ENCODE data around the gene EVA1A. TPM values are rescaled to one million over a fixed set of nuclear protein-coding genes. Genes with fewer than 3 reads are reported as not detected.

Gene EVA1A
- total and polyA plus RNA-seq, 2 donors: 0.63 to 7.1 TPM

DNA sequence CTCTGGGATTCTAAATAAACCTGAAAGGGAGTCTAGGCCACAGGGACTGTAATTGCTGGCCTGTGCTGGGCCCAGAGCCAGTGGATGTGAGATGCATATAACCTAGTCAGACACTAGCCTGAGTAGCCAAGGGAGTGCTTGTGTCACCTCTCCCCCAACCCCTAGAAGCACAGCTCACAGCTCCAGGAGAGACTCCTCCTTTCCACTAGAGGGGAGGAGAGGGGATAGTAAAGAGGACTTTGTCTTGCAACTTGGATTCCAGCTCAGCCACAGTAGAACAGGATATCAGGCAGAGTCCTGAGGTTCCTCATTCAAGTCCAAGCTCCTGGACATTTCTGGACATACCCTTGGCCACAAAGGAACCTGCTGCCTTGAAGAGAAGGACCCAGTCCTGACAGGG lies 18.4 kb upstream of the EVA1A start:
- Histone ChIP-seq H3K4me1 (ENCODE audit: insufficient read depth) (no peaks in the 10 kb centered on the region), H3K36me3 (ENCODE audit: insufficient read depth) (no peaks in the 10 kb centered on the region), H3K27ac (ENCODE audit: low read depth) (no peak overlapping the region), H3K4me3 (ENCODE audit: low read depth, low read length) (no peak overlapping the region)
- no peak for DNase-seq (ENCODE audit: extremely low spot score)

DNA sequence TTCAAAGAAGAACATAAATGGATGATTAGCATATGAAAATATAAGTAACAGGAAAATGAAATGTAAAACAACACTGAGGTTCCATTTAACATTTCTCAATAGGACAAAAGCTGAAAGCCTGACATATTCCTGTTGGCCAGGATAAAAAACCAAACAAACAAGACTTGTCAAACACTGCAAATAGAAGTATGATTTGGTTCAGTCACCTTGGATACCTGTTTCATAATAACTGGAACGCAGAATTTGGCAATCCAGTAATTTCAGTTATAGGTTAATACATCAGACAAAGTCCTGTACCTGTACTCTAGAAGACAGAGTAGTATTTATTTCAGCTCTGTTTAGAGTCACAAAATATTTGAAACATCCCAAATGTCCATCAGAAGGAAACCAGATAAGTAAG lies 16.5 kb upstream of the EVA1A start:
- H3K4me3 ChIP-seq (ENCODE audit: low read depth, low read length): no peak overlapping the region
- H3K36me3 ChIP-seq (ENCODE audit: insufficient read depth): no peaks in the 10 kb centered on the region
- 80% methylated on average over 1 of the region's 1 CpG for WGBS
- no peaks in the 10 kb centered on the region for H3K4me1 ChIP-seq (ENCODE audit: insufficient read depth)
- H3K27ac ChIP-seq (ENCODE audit: low read depth): no peak overlapping the region
- no peak for DNase-seq (ENCODE audit: extremely low spot score)

DNA sequence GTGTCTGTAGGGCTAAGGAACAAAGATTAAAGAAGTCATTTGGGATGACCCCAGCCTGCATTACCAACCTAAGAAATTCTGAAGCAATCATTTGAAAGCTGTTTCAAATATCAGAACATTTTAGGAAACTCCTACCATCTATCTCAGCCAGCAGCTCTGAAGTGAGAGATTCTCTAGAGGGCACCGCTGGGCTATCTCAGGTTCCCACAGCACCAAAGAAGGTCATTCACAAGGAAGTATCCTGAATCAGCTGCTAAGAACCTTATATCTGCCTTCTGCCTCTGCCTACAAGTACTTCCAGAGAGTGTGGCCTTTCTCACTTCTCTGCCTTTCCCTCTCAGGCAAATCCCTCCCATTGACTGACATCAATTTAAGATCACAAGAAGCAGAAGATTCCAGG lies 13.4 kb upstream of the EVA1A start:
- Histone ChIP-seq H3K4me1 (ENCODE audit: insufficient read depth) (no peaks in the 10 kb centered on the region), H3K27ac (ENCODE audit: low read depth) (no peak overlapping the region), H3K36me3 (ENCODE audit: insufficient read depth) (no peaks in the 10 kb centered on the region), H3K4me3 (ENCODE audit: low read depth, low read length) (no peak overlapping the region)
- DNase-seq (ENCODE audit: extremely low spot score): no peak
- WGBS: 84% methylated on average over 1 of the region's 1 CpG

DNA sequence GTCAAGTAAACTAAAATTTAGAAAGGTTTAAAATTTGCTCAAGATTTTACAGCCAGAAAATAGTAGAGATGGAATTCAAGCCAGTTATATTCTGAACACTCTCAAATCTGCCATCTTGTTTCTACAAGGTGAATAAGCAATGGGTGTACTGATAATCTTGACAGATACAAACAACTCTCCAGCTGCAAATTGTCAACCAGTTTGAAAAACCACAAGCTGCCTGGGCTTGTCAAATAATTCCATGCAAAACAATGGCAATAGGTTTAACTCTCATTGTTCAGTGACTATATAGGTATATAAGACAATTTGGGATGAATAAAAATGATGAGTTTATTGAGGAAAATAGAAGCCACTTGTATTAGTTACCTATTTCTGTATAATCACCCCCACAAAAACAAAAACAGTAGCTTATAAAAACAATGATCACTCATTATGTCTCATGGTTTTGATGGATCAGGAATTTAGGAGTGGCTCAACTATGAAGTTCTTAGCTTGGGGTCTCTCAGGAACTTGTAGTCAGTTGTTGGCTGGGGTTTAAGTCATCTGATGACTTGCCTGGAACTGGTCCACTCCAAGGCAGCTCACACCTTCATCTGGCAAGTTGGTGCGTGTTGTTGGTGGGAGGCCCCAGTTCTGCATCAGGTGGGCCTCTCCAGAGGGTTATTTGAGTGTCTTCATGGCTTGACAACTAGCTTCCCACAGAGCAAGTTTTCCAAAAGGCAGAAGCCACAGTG lies 12.6 kb upstream of the EVA1A start:
- H3K36me3 ChIP-seq (ENCODE audit: insufficient read depth): no peaks in the 10 kb centered on the region
- no peak for DNase-seq (ENCODE audit: extremely low spot score)
- WGBS: 88% methylated on average over 1 of the region's 1 CpG
- H3K4me1 ChIP-seq (ENCODE audit: insufficient read depth): no peaks in the 10 kb centered on the region
- H3K27ac ChIP-seq (ENCODE audit: low read depth): no peak overlapping the region
- H3K4me3 ChIP-seq (ENCODE audit: low read depth, low read length): no peak overlapping the region

DNA sequence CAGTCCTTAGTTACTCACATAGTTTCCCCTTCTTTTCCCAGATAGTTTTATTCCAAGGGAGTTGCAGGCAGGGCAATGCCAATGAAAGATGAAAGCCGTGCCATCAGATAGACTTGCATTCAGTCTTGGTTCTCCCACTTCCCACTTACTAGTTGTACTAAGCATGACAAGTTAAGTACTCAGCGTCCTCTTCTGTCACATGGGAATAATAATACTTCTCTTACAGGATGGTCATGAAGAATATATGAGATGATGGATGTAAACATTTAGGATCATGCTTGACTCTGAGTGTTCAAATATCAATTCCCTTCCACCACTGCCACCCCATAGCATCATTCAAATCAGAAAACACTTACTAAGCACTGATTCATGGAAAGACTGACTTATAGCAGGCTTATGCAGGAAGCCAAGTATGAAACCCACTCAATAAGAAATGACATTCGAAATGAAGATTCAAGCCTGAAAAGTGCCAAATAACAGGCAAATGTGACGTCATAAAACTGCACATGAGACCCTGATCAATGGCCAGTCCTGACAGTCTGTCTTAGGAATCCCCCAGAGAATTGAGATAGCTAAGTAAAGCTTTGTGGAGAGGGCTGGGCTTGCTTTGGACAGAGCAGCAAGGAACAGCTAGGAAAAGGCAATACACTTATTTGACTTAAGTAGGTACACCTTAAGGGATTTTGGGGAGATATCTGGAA lies 11.1 kb upstream of the EVA1A start:
- no peaks in the 10 kb centered on the region for H3K4me1 ChIP-seq (ENCODE audit: insufficient read depth)
- WGBS: 85% methylated on average over 4 of the region's 4 CpGs
- H3K4me3 ChIP-seq (ENCODE audit: low read depth, low read length): no peak overlapping the region
- no peaks in the 10 kb centered on the region for H3K36me3 ChIP-seq (ENCODE audit: insufficient read depth)
- DNase-seq (ENCODE audit: extremely low spot score): no peak
- no peak overlapping the region for H3K27ac ChIP-seq (ENCODE audit: low read depth)

DNA sequence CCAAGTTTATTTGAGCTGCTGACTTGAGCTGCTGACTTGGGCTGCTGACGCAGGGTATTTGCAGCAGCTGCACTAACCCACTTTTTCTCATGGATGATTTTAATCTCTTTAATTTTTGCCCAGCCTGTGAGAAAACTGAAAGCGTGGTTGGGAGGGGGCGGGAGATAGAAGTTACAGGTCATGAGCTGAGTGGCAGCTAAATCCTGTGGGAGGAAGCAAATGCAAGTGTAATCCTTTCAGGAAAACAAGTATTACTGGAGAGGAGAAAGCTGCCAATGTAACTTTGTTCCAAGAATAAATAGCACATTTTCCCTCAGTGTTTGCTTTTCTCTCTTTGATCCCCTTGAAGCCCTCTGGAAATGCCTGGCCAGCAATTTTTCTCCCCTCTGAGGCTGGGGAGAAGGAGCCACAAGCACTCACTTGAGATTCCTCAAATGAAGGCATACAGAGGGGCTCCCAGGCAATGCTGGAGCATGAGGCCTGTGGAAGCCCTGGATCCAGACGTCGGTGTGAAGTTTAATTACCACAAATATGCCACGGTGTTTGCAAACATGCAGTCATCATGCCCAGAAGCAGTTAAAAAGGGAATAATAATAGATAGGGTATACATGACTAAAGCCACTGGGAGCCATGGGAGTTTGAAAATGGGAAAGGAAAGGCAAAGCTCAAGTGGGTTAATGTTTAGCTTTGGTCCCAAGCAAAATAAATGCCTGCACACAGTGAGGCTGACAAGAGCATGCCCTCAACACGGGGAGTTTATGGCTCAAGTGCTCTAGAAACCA lies 10.4 kb upstream of the EVA1A start:
- H3K4me3 ChIP-seq (ENCODE audit: low read depth, low read length): no peak overlapping the region
- H3K27ac ChIP-seq (ENCODE audit: low read depth): no peak overlapping the region
- 22% methylated on average over 7 of the region's 7 CpGs for WGBS
- peak; percentile 21 for DNase-seq (ENCODE audit: extremely low spot score)
- no peaks in the 10 kb centered on the region for H3K36me3 ChIP-seq (ENCODE audit: insufficient read depth)
- no peaks in the 10 kb centered on the region for H3K4me1 ChIP-seq (ENCODE audit: insufficient read depth)

DNA sequence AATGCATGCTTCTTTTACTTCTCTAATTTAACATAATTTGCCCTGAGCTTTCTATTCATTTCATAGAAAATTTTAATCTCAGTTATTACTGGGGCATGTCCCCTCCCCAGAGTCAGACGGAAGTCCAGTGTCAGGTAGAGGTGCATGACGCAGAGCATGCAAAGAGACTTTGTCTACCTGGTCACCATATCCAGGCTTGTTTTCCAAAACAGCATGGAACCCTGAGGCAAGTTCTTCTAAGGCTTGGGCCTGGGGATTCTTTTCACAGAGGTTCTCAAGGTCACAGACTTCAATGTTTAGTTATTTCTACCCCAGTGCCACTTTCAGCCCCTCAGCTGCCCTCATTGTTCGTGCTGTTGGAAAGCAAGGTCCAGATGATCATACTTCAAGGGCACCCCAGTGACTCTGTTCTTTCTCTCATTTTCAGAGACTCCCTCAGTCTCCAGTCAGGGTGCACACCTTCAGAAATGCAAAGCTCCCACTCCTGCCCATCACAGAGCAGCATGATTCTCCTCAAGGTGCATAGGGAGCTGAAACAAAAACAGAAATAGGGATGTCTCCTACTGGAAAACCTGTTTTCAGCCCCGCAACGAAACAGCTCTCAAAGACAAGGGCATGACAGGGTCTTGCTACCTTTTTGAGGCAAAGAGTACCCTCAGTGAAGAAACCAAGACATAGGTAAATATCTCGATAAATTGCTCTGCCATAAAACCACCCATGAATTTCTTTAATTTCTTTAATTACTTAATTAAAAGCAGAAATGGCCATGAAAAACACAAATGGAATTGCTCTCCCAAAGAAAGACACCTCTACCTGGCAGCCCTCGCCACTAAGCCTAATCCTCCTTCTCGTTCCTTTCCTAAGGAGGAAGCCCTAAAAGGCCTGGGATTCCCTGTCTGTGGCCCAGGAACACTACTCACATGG lies 9.5 kb upstream of the EVA1A start:
- 76% methylated on average over 8 of the region's 8 CpGs for WGBS
- H3K4me1 ChIP-seq (ENCODE audit: insufficient read depth): no peaks in the 10 kb centered on the region
- no peaks in the 10 kb centered on the region for H3K36me3 ChIP-seq (ENCODE audit: insufficient read depth)
- no peak overlapping the region for H3K4me3 ChIP-seq (ENCODE audit: low read depth, low read length)
- H3K27ac ChIP-seq (ENCODE audit: low read depth): no peak overlapping the region
- DNase-seq (ENCODE audit: extremely low spot score): no peak

DNA sequence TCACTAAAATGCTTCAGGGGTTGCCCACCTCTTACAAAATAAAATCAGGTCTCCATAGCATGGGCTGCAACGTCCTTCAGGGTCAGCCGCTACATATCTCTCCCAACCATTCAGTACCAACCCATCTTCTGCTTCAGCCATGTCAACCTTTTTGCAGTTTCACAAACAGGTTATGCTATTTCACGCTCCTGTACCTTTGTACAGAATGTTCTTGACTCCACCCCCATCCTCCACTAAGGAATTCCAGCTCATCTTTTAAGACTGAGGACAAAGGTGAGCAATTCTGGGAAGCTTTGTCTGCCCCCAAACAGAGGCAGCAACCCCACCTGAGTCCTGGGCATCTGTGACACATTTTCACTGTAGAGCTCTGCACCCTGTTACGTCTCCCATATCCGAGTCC lies 8.8 kb upstream of the EVA1A start:
- WGBS: 94% methylated on average over 5 of the region's 5 CpGs
- no peak overlapping the region for H3K27ac ChIP-seq (ENCODE audit: low read depth)
- H3K4me3 ChIP-seq (ENCODE audit: low read depth, low read length): no peak overlapping the region
- no peak for DNase-seq (ENCODE audit: extremely low spot score)
- no peaks in the 10 kb centered on the region for H3K4me1 ChIP-seq (ENCODE audit: insufficient read depth)
- no peaks in the 10 kb centered on the region for H3K36me3 ChIP-seq (ENCODE audit: insufficient read depth)

DNA sequence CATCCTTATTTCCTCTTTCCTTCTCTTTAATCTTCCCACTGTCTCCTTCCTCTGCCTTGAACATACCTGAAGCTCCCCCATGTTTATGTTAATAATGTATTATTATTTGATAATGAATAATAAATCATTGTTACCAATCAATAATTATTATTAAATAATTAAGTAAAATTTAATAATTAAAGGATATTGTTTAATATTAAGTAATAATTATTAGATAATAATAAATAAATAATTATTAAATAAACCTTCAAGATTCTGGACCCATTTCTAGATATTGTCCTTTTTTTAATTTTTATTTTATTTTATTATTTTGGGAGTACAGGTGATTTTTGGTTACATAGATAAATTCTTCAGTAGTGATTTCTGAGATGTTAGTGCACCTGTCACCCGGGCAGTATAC lies 7.4 kb upstream of the EVA1A start:
- H3K27ac ChIP-seq (ENCODE audit: low read depth): no peak overlapping the region
- H3K4me3 ChIP-seq (ENCODE audit: low read depth, low read length): no peak overlapping the region
- no peaks in the 10 kb centered on the region for H3K36me3 ChIP-seq (ENCODE audit: insufficient read depth)
- no peaks in the 10 kb centered on the region for H3K4me1 ChIP-seq (ENCODE audit: insufficient read depth)
- WGBS: 95% methylated on average over 1 of the region's 1 CpG
- no peak for DNase-seq (ENCODE audit: extremely low spot score)

DNA sequence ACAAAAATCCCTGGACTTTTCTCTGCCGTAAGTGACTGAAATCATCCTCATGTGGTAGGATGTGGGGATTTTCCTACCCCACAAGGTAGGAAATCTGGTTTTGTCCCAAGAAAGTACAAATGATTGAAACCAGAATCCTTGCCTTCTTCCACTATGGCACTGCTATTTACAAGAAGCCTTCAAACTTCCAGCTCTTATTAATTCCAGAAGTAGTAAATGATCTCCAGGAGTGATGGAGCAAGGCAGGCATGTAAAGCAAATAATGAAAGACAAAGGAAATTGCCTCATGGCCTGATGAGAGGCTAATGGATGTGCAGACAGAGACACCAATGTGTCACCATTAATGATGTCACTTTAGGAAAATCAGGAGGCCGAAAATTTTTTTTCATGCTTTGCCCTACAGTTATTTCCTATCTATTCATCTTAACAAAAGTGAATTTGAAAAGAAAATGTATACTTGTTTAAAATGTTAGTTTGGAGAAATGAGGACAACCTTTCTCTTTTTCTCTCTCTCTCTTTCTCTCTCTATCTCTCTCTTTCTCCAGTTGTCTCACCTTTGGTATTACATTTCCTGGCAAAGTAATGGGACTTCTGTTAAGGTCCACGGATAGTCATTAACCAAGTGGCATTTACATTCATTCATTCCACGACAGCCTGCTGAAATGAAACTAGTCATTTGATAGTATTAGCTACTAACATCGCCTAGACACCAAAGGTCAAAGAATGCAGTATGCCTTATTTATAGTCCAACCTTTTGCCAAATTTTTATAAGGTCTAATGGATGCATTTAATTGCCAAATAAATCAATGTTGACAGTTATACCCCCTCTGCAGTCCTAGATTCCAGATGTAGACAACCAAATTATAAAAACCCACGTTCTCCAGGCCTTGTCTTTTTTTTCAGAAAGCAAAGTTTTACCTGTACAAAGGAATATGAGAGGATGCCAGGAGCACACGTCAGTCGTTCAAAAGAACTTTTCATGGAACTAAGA lies 5.0 kb upstream of the EVA1A start:
- Histone ChIP-seq H3K4me3 (ENCODE audit: low read depth, low read length) (no peak overlapping the region), H3K4me1 (ENCODE audit: insufficient read depth) (no peaks in the 10 kb centered on the region), H3K27ac (ENCODE audit: low read depth) (no peak overlapping the region), H3K36me3 (ENCODE audit: insufficient read depth) (no peaks in the 10 kb centered on the region)
- WGBS: 79% methylated on average over 8 of the region's 8 CpGs
- DNase-seq (ENCODE audit: extremely low spot score): no peak

DNA sequence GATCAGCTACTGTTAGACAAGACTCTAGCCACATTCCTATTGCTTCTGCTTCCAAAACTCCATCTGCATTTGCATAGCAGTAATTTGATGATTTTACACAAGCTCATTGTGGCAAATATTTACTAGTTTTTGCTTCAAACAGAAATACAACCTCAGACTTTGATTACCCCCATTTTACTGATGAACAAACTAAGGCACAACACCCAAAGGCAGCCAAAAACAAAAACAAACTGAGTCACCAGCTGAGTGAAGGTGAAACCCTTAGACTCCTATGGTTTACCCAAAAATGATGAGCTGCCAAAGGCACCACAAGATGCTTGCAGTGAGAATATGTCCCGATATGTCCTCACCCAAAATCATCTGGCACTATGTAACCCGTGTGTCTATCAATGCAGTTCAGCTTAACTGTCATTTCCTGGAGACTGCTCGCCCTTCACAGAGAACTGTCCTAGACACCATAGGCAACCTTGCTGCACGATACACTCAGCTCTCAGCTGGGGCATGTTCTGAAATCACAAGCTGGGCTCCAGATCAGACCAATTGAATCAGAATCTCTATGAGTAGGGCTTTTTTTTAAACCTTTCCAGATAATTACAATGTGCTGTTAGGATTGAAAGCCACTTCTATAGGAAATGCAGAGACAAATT lies 4.1 kb upstream of the EVA1A start:
- DNase-seq (ENCODE audit: extremely low spot score): no peak

More for the DNA sequence above, 4.1 kb upstream of the EVA1A start:
- H3K36me3 ChIP-seq (ENCODE audit: insufficient read depth): no peaks in the 10 kb centered on the region
- H3K27ac ChIP-seq (ENCODE audit: low read depth): no peak overlapping the region
- H3K4me1 ChIP-seq (ENCODE audit: insufficient read depth): no peaks in the 10 kb centered on the region
- 78% methylated on average over 4 of the region's 4 CpGs for WGBS
- H3K4me3 ChIP-seq (ENCODE audit: low read depth, low read length): no peak overlapping the region
